Mucosa of stomach (tissue), 1 donor: ENCODE results near the gene MAP4K2.

Experiments
- H3K27me3 ChIP-seq: one replicate; pipeline ENCODE4 v1.7.0; 2013; ENCODE audit warnings: mild to moderate bottlenecking, low read length; ENCODE audit not compliant: control insufficient read depth, insufficient read depth
- H3K36me3 ChIP-seq: one replicate; pipeline ENCODE4 v1.7.0; 2013; ENCODE audit warnings: low read length; ENCODE audit not compliant: control insufficient read depth, insufficient read depth
- H3K4me1 ChIP-seq: one replicate; pipeline ENCODE4 v1.7.0; 2013; ENCODE audit warnings: mild to moderate bottlenecking, low read length; ENCODE audit not compliant: control insufficient read depth, insufficient read depth
- H3K4me3 ChIP-seq: one replicate; pipeline ENCODE4 v1.7.0; 2013; ENCODE audit warnings: low read length
- H3K9ac ChIP-seq: one replicate; pipeline ENCODE4 v1.7.0; 2013; ENCODE audit warnings: mild to moderate bottlenecking, low read length, moderate library complexity
- H3K9me3 ChIP-seq: one replicate; pipeline ENCODE4 v1.7.0; 2013; ENCODE audit warnings: mild to moderate bottlenecking, low read length, moderate library complexity; ENCODE audit not compliant: control insufficient read depth
- donor health status: Pancreatic carcinoma.

Gene MAP4K2

GRCh38 chr11:64801561-64802369 lies 1.2 kb downstream of the MAP4K2 start:
- H3K36me3 ChIP-seq: peaks cover 13% of the 10 kb centered on the region
- no peaks in the 10 kb centered on the region for H3K9me3 ChIP-seq
- peak overlapping the region; percentile 28 for H3K9ac ChIP-seq
- H3K27me3 ChIP-seq: no peaks in the 10 kb centered on the region
- H3K4me1 ChIP-seq: peaks cover 24% of the 10 kb centered on the region
- H3K4me3 ChIP-seq: peak overlapping the region; percentile 19

DNA sequence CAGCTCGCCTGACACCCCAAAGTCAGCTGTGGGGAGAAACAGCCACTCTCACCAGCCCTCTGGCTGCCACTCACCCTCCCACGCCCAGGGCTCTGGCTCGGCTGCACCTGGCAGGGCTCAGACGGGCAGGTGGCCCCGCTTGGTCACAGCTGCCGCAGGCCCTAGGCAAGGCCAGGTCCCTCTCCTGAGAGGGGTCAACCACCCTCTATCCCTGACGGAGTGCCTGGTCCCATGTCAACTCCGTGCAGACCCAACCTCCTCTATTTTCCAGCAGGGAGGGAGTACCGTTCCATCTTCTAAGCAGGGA lies 1.9 kb downstream of the MAP4K2 start:
- Histone ChIP-seq H3K4me1 (peaks cover 24% of the 10 kb centered on the region), H3K27me3 (no peaks in the 10 kb centered on the region), H3K9ac (no peak overlapping the region), H3K4me3 (no peak overlapping the region), H3K36me3 (peaks cover 11% of the 10 kb centered on the region), H3K9me3 (no peaks in the 10 kb centered on the region)

GRCh38 chr11:64800303-64801157 lies 2.5 kb downstream of the MAP4K2 start:
- Histone ChIP-seq H3K9ac (no peak overlapping the region), H3K4me3 (no peak overlapping the region), H3K4me1 (peaks cover 24% of the 10 kb centered on the region), H3K9me3 (no peaks in the 10 kb centered on the region), H3K36me3 (peaks cover 5% of the 10 kb centered on the region), H3K27me3 (no peaks in the 10 kb centered on the region)

GRCh38 chr11:64799623-64800302 lies 3.3 kb downstream of the MAP4K2 start:
- H3K4me3 ChIP-seq: no peak overlapping the region

DNA sequence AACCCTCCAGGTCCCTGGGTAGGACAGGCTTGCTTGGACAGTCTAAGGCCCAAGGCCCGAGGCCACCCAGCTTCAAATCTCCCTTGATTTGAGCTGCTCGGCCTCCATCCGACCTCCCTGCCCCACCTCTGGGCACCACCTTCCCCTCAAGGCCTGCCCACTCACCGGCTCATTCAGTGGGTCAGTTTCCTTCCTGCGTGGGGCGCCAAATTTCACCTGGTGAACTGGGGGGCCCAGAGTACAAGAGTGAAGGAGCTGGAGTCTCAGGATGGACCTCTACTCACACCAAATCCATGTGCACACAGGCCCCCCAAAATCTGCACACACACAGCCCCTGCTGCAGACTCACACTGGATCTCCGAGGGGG lies 3.8 kb downstream of the MAP4K2 start:
- H3K36me3 ChIP-seq: no peaks in the 10 kb centered on the region
- H3K9me3 ChIP-seq: no peaks in the 10 kb centered on the region
- H3K27me3 ChIP-seq: no peaks in the 10 kb centered on the region
- H3K4me1 ChIP-seq: peaks cover 23% of the 10 kb centered on the region
- H3K9ac ChIP-seq: no peak overlapping the region
- H3K4me3 ChIP-seq: no peak overlapping the region

More at GRCh38 chr11:64799623-64800302, 3.3 kb downstream of the MAP4K2 start:
- H3K9ac ChIP-seq: no peak overlapping the region
- H3K9me3 ChIP-seq: no peaks in the 10 kb centered on the region
- H3K36me3 ChIP-seq: no peaks in the 10 kb centered on the region
- H3K27me3 ChIP-seq: no peaks in the 10 kb centered on the region
- peaks cover 24% of the 10 kb centered on the region for H3K4me1 ChIP-seq

DNA sequence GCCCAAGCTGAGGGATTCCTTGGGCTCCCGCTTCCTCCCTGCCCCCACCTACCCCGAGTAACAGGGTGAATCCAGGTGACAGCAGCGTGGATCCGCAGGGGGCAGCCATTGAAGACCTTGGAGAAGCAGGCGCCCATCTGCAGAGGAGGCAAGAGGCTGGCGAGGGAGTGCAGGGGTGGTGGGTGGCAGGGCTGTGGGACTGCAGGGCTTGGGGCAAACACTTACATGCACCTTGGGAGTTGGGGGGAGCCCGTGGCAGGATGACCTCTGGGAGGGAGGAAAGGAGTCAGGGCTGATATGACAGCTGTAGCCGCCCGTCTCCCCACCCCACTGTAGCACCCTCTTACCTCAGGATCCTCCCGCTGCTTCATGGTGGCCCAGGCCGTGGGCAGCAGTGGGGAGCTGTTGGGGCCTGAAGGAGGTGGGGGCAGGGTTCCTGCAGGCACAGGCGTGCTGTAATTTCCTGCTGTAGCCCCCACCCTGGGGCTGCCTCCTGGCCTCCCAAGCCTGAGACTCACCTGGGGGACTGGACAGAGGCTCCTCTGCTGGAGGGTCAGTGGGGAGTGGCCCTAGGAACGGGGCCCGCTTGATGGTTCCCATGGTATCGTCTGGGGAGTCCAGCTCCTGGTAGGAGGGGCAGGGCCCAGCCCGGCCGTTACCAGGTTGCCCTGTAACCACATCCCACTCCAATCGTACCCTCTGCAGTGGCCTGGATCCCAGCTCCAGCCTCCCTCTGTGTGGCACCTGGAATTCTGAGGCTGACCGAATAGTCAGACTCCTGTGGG lies 6.1 kb downstream of the MAP4K2 start:
- Histone ChIP-seq H3K9ac (no peak overlapping the region), H3K36me3 (no peaks in the 10 kb centered on the region), H3K4me3 (no peak overlapping the region), H3K9me3 (no peaks in the 10 kb centered on the region), H3K4me1 (peaks cover 6% of the 10 kb centered on the region), H3K27me3 (no peaks in the 10 kb centered on the region)

GRCh38 chr11:64796047-64796756 lies 6.8 kb downstream of the MAP4K2 start:
- H3K36me3 ChIP-seq: no peaks in the 10 kb centered on the region
- no peak overlapping the region for H3K9ac ChIP-seq
- no peaks in the 10 kb centered on the region for H3K27me3 ChIP-seq
- no peak overlapping the region for H3K4me3 ChIP-seq
- no peaks in the 10 kb centered on the region for H3K4me1 ChIP-seq
- H3K9me3 ChIP-seq: no peaks in the 10 kb centered on the region

- Histone ChIP-seq H3K4me1 (no peaks in the 10 kb centered on the region), H3K4me3 (no peak overlapping the region), H3K9me3 (no peaks in the 10 kb centered on the region), H3K9ac (no peak overlapping the region), H3K27me3 (no peaks in the 10 kb centered on the region), H3K36me3 (no peaks in the 10 kb centered on the region)
These were observed 8.5 kb downstream of the MAP4K2 start for GRCh38 chr11:64794526-64794925.

DNA sequence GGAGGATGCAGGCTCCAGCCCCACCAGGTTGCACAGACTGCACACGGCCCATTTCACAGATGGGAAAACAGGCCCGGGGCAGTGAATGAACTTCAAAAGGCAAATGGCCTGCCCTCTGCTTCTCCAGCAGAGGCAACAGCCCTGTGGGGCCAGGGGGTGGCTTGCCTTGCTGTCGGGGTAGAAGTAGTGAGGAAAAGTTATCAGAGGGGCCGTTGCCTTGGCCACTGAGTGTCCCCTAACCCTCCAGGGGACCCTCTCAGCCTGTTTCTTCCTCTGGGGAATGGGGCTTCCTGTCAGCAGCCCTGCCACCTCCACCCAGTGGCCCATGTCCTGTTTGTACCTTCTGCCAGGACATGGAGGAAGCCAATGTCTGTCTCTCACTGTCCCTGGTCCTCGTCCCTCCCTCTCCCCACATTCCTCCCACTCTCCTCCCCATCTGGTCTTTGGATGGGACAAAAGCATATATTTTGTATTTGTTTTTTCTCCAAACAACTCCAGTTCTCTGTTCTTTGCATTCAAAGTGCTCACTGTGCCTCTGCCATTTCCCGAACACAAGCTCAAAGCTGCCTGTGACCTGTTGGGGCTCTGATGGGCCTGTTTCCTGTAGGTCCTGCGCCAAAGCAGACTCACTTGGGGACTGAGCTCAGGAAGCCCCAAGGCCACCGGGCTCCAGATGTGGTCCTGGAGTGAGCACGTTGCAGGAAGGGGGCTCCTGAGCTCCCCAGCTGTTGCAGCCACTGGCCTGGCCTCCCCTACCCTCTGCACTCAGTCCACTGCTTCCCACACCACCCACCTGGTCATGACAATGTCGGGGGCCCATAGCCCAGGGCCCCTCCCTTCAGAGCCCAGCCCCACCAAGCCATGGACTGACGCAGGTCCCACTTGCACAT lies 9.5 kb downstream of the MAP4K2 start:
- Histone ChIP-seq H3K9me3 (no peaks in the 10 kb centered on the region), H3K9ac (no peak overlapping the region), H3K4me1 (no peaks in the 10 kb centered on the region), H3K36me3 (no peaks in the 10 kb centered on the region), H3K27me3 (no peaks in the 10 kb centered on the region), H3K4me3 (no peak overlapping the region)

GRCh38 chr11:64792482-64792881 lies 10.5 kb downstream of the MAP4K2 start:
- Histone ChIP-seq H3K4me3 (no peak overlapping the region), H3K4me1 (no peaks in the 10 kb centered on the region), H3K9ac (no peak overlapping the region), H3K36me3 (no peaks in the 10 kb centered on the region), H3K27me3 (no peaks in the 10 kb centered on the region), H3K9me3 (no peaks in the 10 kb centered on the region)
